ENCODE data around the gene ST6GALNAC3.

Gene ST6GALNAC3

GRCh38 chr1:76105372-76105771 lies 30.8 kb downstream of the ST6GALNAC3 start (continued):
- TF ChIP-seq BCL6B (tag by site-specific recombination; IDR thresholded peaks at IDR 0.05): peak; percentile 47; the same call in 1 of the 2 replicates
- TF ChIP-seq KLF7 (tag by site-specific recombination; IDR thresholded peaks at IDR 0.05; ENCODE audit: borderline replicate concordance): no peak
- peak; percentile 17; the same call in 1 of the 2 replicates for TF ChIP-seq MZF1 (tag by site-specific recombination; IDR thresholded peaks at IDR 0.05; ENCODE audit: borderline replicate concordance)
- no peak for TF ChIP-seq ZBTB6 (tag by site-specific recombination; IDR thresholded peaks at IDR 0.05)
- no peak for TF ChIP-seq ZBTB11 (tag by site-specific recombination; conservative IDR thresholded peaks at IDR 0.05; ENCODE audit: low read depth)
- no peak for TF ChIP-seq RBAK (tag by site-specific recombination; IDR thresholded peaks at IDR 0.05)
- no peak for TF ChIP-seq ZNF677 (tag by site-specific recombination; IDR thresholded peaks at IDR 0.05)
- TF ChIP-seq TSHZ1 (tag by site-specific recombination; IDR thresholded peaks at IDR 0.05; ENCODE audit: borderline replicate concordance): peak; percentile 30; the same call in 1 of the 2 replicates
- TF ChIP-seq ZSCAN23 (tag by site-specific recombination; IDR thresholded peaks at IDR 0.05): no peak
- TF ChIP-seq ZNF521 (tag by site-specific recombination; IDR thresholded peaks at IDR 0.05): no peak
- TF ChIP-seq BCL11B (tag by site-specific recombination; IDR thresholded peaks at IDR 0.05; ENCODE audit: low read depth): no peak
- no peak for TF ChIP-seq ZNF544 (tag by site-specific recombination; IDR thresholded peaks at IDR 0.05)
- no peak for TF ChIP-seq REPIN1 (tag by site-specific recombination; IDR thresholded peaks at IDR 0.05; ENCODE audit: low read depth)
- TF ChIP-seq BCL11A (tag by site-specific recombination; IDR thresholded peaks at IDR 0.05; ENCODE audit: low read depth): no peak
- no peak for TF ChIP-seq ZNF529 (tag by site-specific recombination; IDR thresholded peaks at IDR 0.05; ENCODE audit: insufficient replicate concordance)
- TF ChIP-seq ZNF2 (tag by site-specific recombination; IDR thresholded peaks at IDR 0.05): no peak
- TF ChIP-seq ZNF146 (tag by site-specific recombination; IDR thresholded peaks at IDR 0.05): no peak
- TF ChIP-seq ZBTB20 (tag by site-specific recombination; IDR thresholded peaks at IDR 0.05): no peak
- TF ChIP-seq ZIC2 (tag by site-specific recombination; IDR thresholded peaks at IDR 0.05): no peak
- TF ChIP-seq ZNF266 (tag by site-specific recombination; IDR thresholded peaks at IDR 0.05; ENCODE audit: low read depth): no peak
- TF ChIP-seq ZNF747 (tag by site-specific recombination; IDR thresholded peaks at IDR 0.05): no peak
- TF ChIP-seq ZSCAN30 (tag by site-specific recombination; IDR thresholded peaks at IDR 0.05): no peak
- peak; percentile 59 for TF ChIP-seq IKZF3 (tag by site-specific recombination; IDR thresholded peaks at IDR 0.05)
- TF ChIP-seq PRDM2 (tag by site-specific recombination; IDR thresholded peaks at IDR 0.05; ENCODE audit: borderline replicate concordance): no peak
- TF ChIP-seq ZSCAN16 (tag by site-specific recombination; IDR thresholded peaks at IDR 0.05): no peak
- TF ChIP-seq ZNF169 (tag by site-specific recombination; IDR thresholded peaks at IDR 0.05): no peak

All from HEK293 (cell line).